Body of pancreas (tissue), 4 donors: ENCODE data around the gene RHOBTB3. TPM values are rescaled to one million over a fixed set of nuclear protein-coding genes. Genes with fewer than 3 reads are reported as not detected.

Experiments
- ATAC-seq: fragments of 150-250 bp; one replicate; pipeline ENCODE4 v1.9.1; 2016
- DNase-seq, 4 donors: peaks; one replicate each; pipeline ENCODE4 v3.0.0-alpha.2; 2019
- H3K27ac ChIP-seq, 4 donors: fragments of 200-600 bp; sonication (generic); 1 replicate in 3 of 4; 2 replicates in 1 of 4; pipeline versions ENCODE4 v1.5.1 to v1.6.1; 2016 to 2019; ENCODE audit warnings: mild to moderate bottlenecking in 1 of 4, mixed read lengths in 1 of 4, moderate library complexity in 1 of 4
- H3K27me3 ChIP-seq, 2 donors: fragments of 200-600 bp; sonication (generic); one replicate each; pipeline ENCODE4 v1.6.0; 2016; ENCODE audit warnings: mild to moderate bottlenecking in 1 of 2
- H3K36me3 ChIP-seq, 2 donors: fragments of 200-600 bp; sonication (generic); replicated peaks in 1 of 2; 2 replicates each; pipeline ENCODE4 v1.5.1; 2016; ENCODE audit warnings: low read depth in 2 of 2; ENCODE audit not compliant: insufficient read depth in 1 of 2
- H3K4me1 ChIP-seq: fragments of 200-600 bp; sonication (generic); one replicate; pipeline ENCODE4 v1.6.0; 2016
- H3K4me3 ChIP-seq, 2 donors: fragments of 200-600 bp; sonication (generic); 1 replicate in 1 of 2; 2 replicates in 1 of 2; pipeline ENCODE4 v1.5.1; 2016 to 2019
- H3K9me3 ChIP-seq, 3 donors: fragments of 200-600 bp; sonication (generic); 1 replicate in 2 of 3; 2 replicates in 1 of 3; pipeline ENCODE4 v1.5.1; 2016
- CTCF ChIP-seq, 7 experiments: fragments of 450-650 bp in 4 of 7; fragments of 200-600 bp in 3 of 7; sonication (generic) in 3 of 7; IDR thresholded peaks; one replicate each; pipeline ENCODE4 v1.5.1; 2016 to 2019; ENCODE audit warnings: antibody characterized with exemption in 7 of 7
- POLR2A ChIP-seq, 3 donors: fragments of 450-650 bp; IDR thresholded peaks; one replicate each; pipeline ENCODE4 v1.6.1; 2016; ENCODE audit warnings: antibody characterized with exemption in 3 of 3, mild to moderate bottlenecking in 2 of 3
- WGBS, 2 donors: methylation state at CpG; one replicate each; pipeline ENCODE4 v1.1.5; 2017; 5-methylcytosine and 5-hydroxymethylcytosine counted together
- intact Hi-C: fragments of 100-400 bp; cut with DNase I; formaldehyde crosslinking; loops from one replicate; pipeline ENCODE4 v1.15.1; 2023
- total RNA-seq, 2 donors: library from RNA; depleted of rRNA; stranded (reverse); fragments of >200 nt; gene quantifications; one replicate each; pipeline ENCODE4 v1.1.0, GENCODE V29; 2016

Gene RHOBTB3
- total RNA-seq, 2 donors from 2014 or later = 153 to 196 TPM

- Histone ChIP-seq H3K36me3 (no peaks in the 10 kb centered on the region), H3K27ac (peak overlapping the region in 1 of 4 donors; percentile 10), H3K27me3 (no peaks in the 10 kb centered on the region), H3K4me3 (no peak overlapping the region), H3K4me1 (no peaks in the 10 kb centered on the region), H3K9me3 (no peaks in the 10 kb centered on the region)
- intact Hi-C loops = no loop called here
- DNase-seq = peak in 2 of 4 donors; percentile 35 to 55
- TF ChIP-seq CTCF (IDR thresholded peaks at IDR 0.05) (no peak), POLR2A (IDR thresholded peaks at IDR 0.05) (no peak)
- peak; percentile 65 for ATAC-seq
- WGBS, 2 donors = 79 to 86% methylated on average over 8 of the region's 8 CpGs
Observed at GRCh38 chr5:95841914-95842812, 111.0 kb downstream of the RHOBTB3 start.

- TF ChIP-seq POLR2A (IDR thresholded peaks at IDR 0.05) = no peak
- peak in 1 of 7 experiments; percentile 17 for TF ChIP-seq CTCF (IDR thresholded peaks at IDR 0.05)
- no peak overlapping the region for H3K4me3 ChIP-seq
- H3K27me3 ChIP-seq = no peaks in the 10 kb centered on the region
- no peaks in the 10 kb centered on the region for H3K4me1 ChIP-seq
- H3K36me3 ChIP-seq = no peaks in the 10 kb centered on the region
- WGBS, 2 donors = 69 to 72% methylated on average over 11 of the region's 11 CpGs
- peak overlapping the region in 1 of 4 donors; percentile 57 for H3K27ac ChIP-seq
- intact Hi-C loops = no loop called here
- no peaks in the 10 kb centered on the region for H3K9me3 ChIP-seq
- DNase-seq (peak in 3 of 4 donors; percentile 30 to 77 (median 59)), ATAC-seq (peak; percentile 13)
Observed at GRCh38 chr5:95842854-95843544, 111.9 kb downstream of the RHOBTB3 start.

GRCh38 chr5:95843733-95844223 is 112.6 kb downstream of the RHOBTB3 start:
- DNase-seq (peak in 2 of 4 donors; percentile 37 to 57), ATAC-seq (peak; percentile 46)
- Histone ChIP-seq H3K4me1 (no peaks in the 10 kb centered on the region), H3K27me3 (no peaks in the 10 kb centered on the region), H3K36me3 (no peaks in the 10 kb centered on the region), H3K9me3 (no peaks in the 10 kb centered on the region), H3K4me3 (no peak overlapping the region), H3K27ac (peak overlapping the region in 1 of 4 donors; percentile 57)
- intact Hi-C loops = no loop called here
- TF ChIP-seq POLR2A (IDR thresholded peaks at IDR 0.05) (no peak), CTCF (IDR thresholded peaks at IDR 0.05) (no peak)
- 39 to 50% methylated on average over 3 of the region's 3 CpGs for WGBS, 2 donors

GRCh38 chr5:95845391-95845790 is 114.3 kb downstream of the RHOBTB3 start:
- WGBS, 2 donors = 64 to 78% methylated on average over 3 of the region's 3 CpGs
- H3K9me3 ChIP-seq = no peaks in the 10 kb centered on the region
- no peak for DNase-seq
- no peak overlapping the region for H3K27ac ChIP-seq
- ATAC-seq = no peak
- no peak overlapping the region for H3K4me3 ChIP-seq
- no peak for TF ChIP-seq POLR2A (IDR thresholded peaks at IDR 0.05)
- no peak for TF ChIP-seq CTCF (IDR thresholded peaks at IDR 0.05)
- H3K36me3 ChIP-seq = no peaks in the 10 kb centered on the region
- intact Hi-C loops = no loop called here
- peaks cover 5% of the 10 kb centered on the region for H3K4me1 ChIP-seq
- H3K27me3 ChIP-seq = no peaks in the 10 kb centered on the region

Other genes starting within 250 kb of the RHOBTB3 start
- 10 to 100 TPM; 63.8 to 64.6 TPM for gene SKIC3, start 176.4 kb upstream of the RHOBTB3 start, total RNA-seq
- 1 to 10 TPM; 4.3 to 6.2 TPM for gene ARSK, start 176.2 kb upstream of the RHOBTB3 start, total RNA-seq
- 1 to 10 TPM; 3.3 to 6.0 TPM for gene GPR150, start 111.2 kb upstream of the RHOBTB3 start, total RNA-seq
- gene RFESD, start 84.6 kb upstream of the RHOBTB3 start, total RNA-seq = 1 to 10 TPM in 1 of 2 donors, not detected in 1; 9.3 TPM
- not detected for gene SPATA9, start 48.3 kb upstream of the RHOBTB3 start, total RNA-seq
- gene GLRX, start 91.4 kb downstream of the RHOBTB3 start, total RNA-seq = 10 to 100 TPM in 1 of 2 donors, 1 to 10 TPM in 1; 8.6 to 17.6 TPM
- gene ELL2, start 230.5 kb downstream of the RHOBTB3 start, total RNA-seq = 100 to 1,000 TPM; 100 to 104 TPM